ENCODE data around the gene TOMM40L.

DNA sequence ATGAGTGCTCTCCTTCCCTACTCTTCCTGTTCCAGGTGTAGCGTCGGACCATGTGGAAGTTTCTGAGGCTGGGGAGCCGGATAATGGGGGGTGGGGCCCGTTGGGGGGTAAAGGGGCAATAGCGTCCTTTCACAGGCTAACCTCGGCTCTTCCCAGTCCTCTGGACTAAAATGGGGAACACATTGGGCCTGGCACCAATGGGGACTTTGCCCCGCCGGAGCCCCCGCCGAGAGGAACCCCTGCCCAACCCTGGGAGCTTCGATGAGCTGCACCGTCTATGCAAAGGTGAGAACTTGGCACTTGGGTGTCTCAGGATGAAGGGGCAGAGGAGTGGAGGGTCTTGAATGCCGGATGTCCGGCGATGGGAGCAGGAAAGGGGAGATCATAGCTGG is 456 bp downstream of the TOMM40L start:
- TF ChIP-seq, protein P1, sequence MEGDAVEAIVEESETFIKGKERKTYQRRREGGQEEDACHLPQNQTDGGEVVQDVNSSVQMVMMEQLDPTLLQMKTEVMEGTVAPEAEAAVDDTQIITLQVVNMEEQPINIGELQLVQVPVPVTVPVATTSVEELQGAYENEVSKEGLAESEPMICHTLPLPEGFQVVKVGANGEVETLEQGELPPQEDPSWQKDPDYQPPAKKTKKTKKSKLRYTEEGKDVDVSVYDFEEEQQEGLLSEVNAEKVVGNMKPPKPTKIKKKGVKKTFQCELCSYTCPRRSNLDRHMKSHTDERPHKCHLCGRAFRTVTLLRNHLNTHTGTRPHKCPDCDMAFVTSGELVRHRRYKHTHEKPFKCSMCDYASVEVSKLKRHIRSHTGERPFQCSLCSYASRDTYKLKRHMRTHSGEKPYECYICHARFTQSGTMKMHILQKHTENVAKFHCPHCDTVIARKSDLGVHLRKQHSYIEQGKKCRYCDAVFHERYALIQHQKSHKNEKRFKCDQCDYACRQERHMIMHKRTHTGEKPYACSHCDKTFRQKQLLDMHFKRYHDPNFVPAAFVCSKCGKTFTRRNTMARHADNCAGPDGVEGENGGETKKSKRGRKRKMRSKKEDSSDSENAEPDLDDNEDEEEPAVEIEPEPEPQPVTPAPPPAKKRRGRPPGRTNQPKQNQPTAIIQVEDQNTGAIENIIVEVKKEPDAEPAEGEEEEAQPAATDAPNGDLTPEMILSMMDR (IDR thresholded peaks at IDR 0.05), result no peak
- TF ChIP-seq POLR2A (IDR thresholded peaks at IDR 0.05), result no peak

All from uterus (tissue), 2 donors.